Measurements from ENCODE around the gene GPX3.

DNA sequence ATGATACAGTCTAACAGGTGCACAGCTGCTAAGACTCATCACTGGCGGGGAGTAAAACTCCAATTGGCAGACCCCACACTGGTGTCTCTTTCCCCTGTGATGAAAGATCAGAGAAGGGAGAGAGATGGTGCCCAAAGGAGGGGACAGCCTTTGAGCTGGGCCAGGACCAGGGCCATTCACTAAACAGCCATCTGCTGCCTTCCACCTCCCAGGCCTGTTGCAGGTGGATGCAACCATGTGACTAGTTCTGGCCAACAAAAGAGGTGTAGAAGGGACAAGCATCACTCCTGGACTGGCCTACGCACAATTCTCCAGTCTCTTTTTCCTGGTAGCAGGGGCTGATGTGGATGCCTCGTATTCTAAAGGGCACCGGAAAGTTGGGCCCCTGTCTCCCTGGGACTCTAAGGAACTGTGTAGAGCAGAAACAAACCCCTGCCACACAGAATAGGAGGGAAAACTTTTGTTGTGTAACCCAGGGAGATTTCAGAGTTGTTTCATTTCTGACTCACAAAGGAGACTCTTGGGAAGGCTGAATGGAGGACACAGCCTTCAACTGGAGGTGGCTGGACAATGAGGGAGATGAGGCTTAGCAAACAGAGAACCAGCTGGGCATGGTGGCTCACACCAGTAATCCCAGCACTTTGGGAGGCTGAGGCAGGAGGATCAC lies 33.5 kb downstream of the GPX3 start:
- TF ChIP-seq, protein P1, sequence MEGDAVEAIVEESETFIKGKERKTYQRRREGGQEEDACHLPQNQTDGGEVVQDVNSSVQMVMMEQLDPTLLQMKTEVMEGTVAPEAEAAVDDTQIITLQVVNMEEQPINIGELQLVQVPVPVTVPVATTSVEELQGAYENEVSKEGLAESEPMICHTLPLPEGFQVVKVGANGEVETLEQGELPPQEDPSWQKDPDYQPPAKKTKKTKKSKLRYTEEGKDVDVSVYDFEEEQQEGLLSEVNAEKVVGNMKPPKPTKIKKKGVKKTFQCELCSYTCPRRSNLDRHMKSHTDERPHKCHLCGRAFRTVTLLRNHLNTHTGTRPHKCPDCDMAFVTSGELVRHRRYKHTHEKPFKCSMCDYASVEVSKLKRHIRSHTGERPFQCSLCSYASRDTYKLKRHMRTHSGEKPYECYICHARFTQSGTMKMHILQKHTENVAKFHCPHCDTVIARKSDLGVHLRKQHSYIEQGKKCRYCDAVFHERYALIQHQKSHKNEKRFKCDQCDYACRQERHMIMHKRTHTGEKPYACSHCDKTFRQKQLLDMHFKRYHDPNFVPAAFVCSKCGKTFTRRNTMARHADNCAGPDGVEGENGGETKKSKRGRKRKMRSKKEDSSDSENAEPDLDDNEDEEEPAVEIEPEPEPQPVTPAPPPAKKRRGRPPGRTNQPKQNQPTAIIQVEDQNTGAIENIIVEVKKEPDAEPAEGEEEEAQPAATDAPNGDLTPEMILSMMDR (IDR thresholded peaks at IDR 0.05 in 8 of 11, conservative IDR thresholded peaks at IDR 0.05 in 3 of 11), result no peak
- no peak for TF ChIP-seq POLR2AphosphoS5 (IDR thresholded peaks at IDR 0.05)

Data from spleen (tissue), 7 donors.